ENCODE measurements around the gene EXOC6B.

Gene EXOC6B

GRCh38 chr2:72222829-72223564, 602.8 kb downstream of the EXOC6B start:
- H3K9me3 ChIP-seq (ENCODE audit: insufficient read depth, low read depth, low read length) = no peaks in the 10 kb centered on the region
- H3K79me2 ChIP-seq (ENCODE audit: insufficient read depth, low read length) = no peaks in the 10 kb centered on the region
- no peaks in the 10 kb centered on the region for H3K9me2 ChIP-seq (replicated peaks; ENCODE audit: low read depth, low read length)
- TF ChIP-seq CTCF (conservative IDR thresholded peaks at IDR 0.05; ENCODE audit: low read length) = no peak
- no peak for TF ChIP-seq EZH2phosphoT487 (IDR thresholded peaks at IDR 0.05; ENCODE audit: borderline replicate concordance)
- H3K4me1 ChIP-seq (ENCODE audit: insufficient read depth, low read length, poor library complexity, severe bottlenecking) = no peaks in the 10 kb centered on the region
- H3K4me2 ChIP-seq (ENCODE audit: low read depth, low read length, poor library complexity, severe bottlenecking) = no peak overlapping the region
- H2AFZ ChIP-seq (ENCODE audit: low read length) = no peak overlapping the region
- H3F3A ChIP-seq (ENCODE audit: low read depth) = no peaks in the 10 kb centered on the region
- H3K36me3 ChIP-seq (ENCODE audit: insufficient read depth, low read length) = no peaks in the 10 kb centered on the region
- no peaks in the 10 kb centered on the region for H3K27me3 ChIP-seq (ENCODE audit: insufficient read depth, low read length, poor library complexity, severe bottlenecking)
- H3K4me3 ChIP-seq (ENCODE audit: low read length, poor library complexity, severe bottlenecking) = no peak overlapping the region
- no peak overlapping the region for H3K9ac ChIP-seq (ENCODE audit: low read depth, low read length, poor library complexity, severe bottlenecking)
- H4K20me1 ChIP-seq (ENCODE audit: insufficient read depth, low read length, poor library complexity, severe bottlenecking) = no peaks in the 10 kb centered on the region

- Histone ChIP-seq H3K4me3 (ENCODE audit: low read length, poor library complexity, severe bottlenecking) (no peak overlapping the region), H3K27me3 (ENCODE audit: insufficient read depth, low read length, poor library complexity, severe bottlenecking) (no peaks in the 10 kb centered on the region), H3K9me3 (ENCODE audit: insufficient read depth, low read depth, low read length) (no peaks in the 10 kb centered on the region), H4K20me1 (ENCODE audit: insufficient read depth, low read length, poor library complexity, severe bottlenecking) (no peaks in the 10 kb centered on the region), H2AFZ (ENCODE audit: low read length) (no peak overlapping the region), H3K9ac (ENCODE audit: low read depth, low read length, poor library complexity, severe bottlenecking) (no peak overlapping the region), H3K36me3 (ENCODE audit: insufficient read depth, low read length) (no peaks in the 10 kb centered on the region), H3K4me1 (ENCODE audit: insufficient read depth, low read length, poor library complexity, severe bottlenecking) (no peaks in the 10 kb centered on the region), H3K79me2 (ENCODE audit: insufficient read depth, low read length) (no peaks in the 10 kb centered on the region), H3F3A (ENCODE audit: low read depth) (no peaks in the 10 kb centered on the region), H3K9me2 (replicated peaks; ENCODE audit: low read depth, low read length) (no peaks in the 10 kb centered on the region), H3K4me2 (ENCODE audit: low read depth, low read length, poor library complexity, severe bottlenecking) (no peak overlapping the region)
- TF ChIP-seq EZH2phosphoT487 (IDR thresholded peaks at IDR 0.05; ENCODE audit: borderline replicate concordance) (no peak), CTCF (conservative IDR thresholded peaks at IDR 0.05; ENCODE audit: low read length) (peak; percentile 62)
Measured at GRCh38 chr2:72220170-72220569, 605.7 kb downstream of the EXOC6B start.

- H2AFZ ChIP-seq (ENCODE audit: low read length) = no peak overlapping the region
- no peaks in the 10 kb centered on the region for H3F3A ChIP-seq (ENCODE audit: low read depth)
- H3K4me3 ChIP-seq (ENCODE audit: low read length, poor library complexity, severe bottlenecking) = no peak overlapping the region
- H3K4me2 ChIP-seq (ENCODE audit: low read depth, low read length, poor library complexity, severe bottlenecking) = no peak overlapping the region
- H3K36me3 ChIP-seq (ENCODE audit: insufficient read depth, low read length) = no peaks in the 10 kb centered on the region
- no peaks in the 10 kb centered on the region for H3K9me3 ChIP-seq (ENCODE audit: insufficient read depth, low read depth, low read length)
- TF ChIP-seq EZH2phosphoT487 (IDR thresholded peaks at IDR 0.05; ENCODE audit: borderline replicate concordance) = no peak
- TF ChIP-seq CTCF (conservative IDR thresholded peaks at IDR 0.05; ENCODE audit: low read length) = no peak
- H4K20me1 ChIP-seq (ENCODE audit: insufficient read depth, low read length, poor library complexity, severe bottlenecking) = no peaks in the 10 kb centered on the region
- H3K9ac ChIP-seq (ENCODE audit: low read depth, low read length, poor library complexity, severe bottlenecking) = no peak overlapping the region
- H3K4me1 ChIP-seq (ENCODE audit: insufficient read depth, low read length, poor library complexity, severe bottlenecking) = no peaks in the 10 kb centered on the region
- H3K27me3 ChIP-seq (ENCODE audit: insufficient read depth, low read length, poor library complexity, severe bottlenecking) = no peaks in the 10 kb centered on the region
- no peaks in the 10 kb centered on the region for H3K79me2 ChIP-seq (ENCODE audit: insufficient read depth, low read length)
- no peaks in the 10 kb centered on the region for H3K9me2 ChIP-seq (replicated peaks; ENCODE audit: low read depth, low read length)
Measured at GRCh38 chr2:72214429-72215143, 611.2 kb downstream of the EXOC6B start.
